DND-41 (cell line): ENCODE measurements around the gene RUVBL2.
"Not testable (repeated sequence)": the region's sequence is repeated elsewhere in the genome, so short reads cannot be mapped to it uniquely, and the experiment has no call there.

Experiments
- EZH2 ChIP-seq: IDR thresholded peaks from 3 replicates; pipeline ENCODE4 v1.6.1; 2012; ENCODE audit warnings: borderline replicate concordance, low read depth, mild to moderate bottlenecking, moderate library complexity, low read length, inconsistent platforms; ENCODE audit not compliant: severe bottlenecking
- TF ChIP-seq, protein P1 (sequence below): IDR thresholded peaks from 2 replicates; pipeline ENCODE4 v1.5.1; 2012; ENCODE audit warnings: borderline replicate concordance, low read length, moderate library complexity, mild to moderate bottlenecking; ENCODE audit not compliant: poor library complexity, severe bottlenecking; ENCODE audit errors: extremely low read depth

DNA sequence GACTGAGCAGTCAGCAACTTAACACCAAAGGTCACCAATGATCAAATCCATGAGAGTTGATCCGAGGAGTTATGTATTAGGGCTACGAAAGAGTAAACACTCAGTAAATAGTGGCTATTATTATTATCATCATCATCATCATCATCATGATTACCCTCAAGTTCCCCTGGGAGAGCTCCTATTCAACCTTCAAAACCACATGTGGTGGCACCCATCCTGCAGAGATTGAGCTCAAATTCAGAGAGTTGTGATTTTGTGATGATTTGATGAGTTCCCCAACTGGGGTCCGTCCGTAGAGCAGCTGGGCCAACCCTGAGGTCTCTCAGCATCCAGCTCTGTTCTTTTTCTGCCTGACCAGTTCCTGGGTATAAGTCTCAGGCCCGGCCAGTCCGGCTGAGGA, 31.4 kb downstream of the RUVBL2 start:
- TF ChIP-seq, protein P1, sequence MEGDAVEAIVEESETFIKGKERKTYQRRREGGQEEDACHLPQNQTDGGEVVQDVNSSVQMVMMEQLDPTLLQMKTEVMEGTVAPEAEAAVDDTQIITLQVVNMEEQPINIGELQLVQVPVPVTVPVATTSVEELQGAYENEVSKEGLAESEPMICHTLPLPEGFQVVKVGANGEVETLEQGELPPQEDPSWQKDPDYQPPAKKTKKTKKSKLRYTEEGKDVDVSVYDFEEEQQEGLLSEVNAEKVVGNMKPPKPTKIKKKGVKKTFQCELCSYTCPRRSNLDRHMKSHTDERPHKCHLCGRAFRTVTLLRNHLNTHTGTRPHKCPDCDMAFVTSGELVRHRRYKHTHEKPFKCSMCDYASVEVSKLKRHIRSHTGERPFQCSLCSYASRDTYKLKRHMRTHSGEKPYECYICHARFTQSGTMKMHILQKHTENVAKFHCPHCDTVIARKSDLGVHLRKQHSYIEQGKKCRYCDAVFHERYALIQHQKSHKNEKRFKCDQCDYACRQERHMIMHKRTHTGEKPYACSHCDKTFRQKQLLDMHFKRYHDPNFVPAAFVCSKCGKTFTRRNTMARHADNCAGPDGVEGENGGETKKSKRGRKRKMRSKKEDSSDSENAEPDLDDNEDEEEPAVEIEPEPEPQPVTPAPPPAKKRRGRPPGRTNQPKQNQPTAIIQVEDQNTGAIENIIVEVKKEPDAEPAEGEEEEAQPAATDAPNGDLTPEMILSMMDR: not testable (repeated sequence)
- not testable (repeated sequence) for TF ChIP-seq EZH2
